HG03558 (cell line): ENCODE data around the gene SF3B1.
"Not testable (repeated sequence)": the region's sequence is repeated elsewhere in the genome, so short reads cannot be mapped to it uniquely, and the experiment has no call there.

Source experiments
- ATAC-seq: cut with Tn5 transposase; IDR thresholded peaks from one replicate; pipeline ENCODE4 v1.9.1; 2021; ENCODE audit warnings: moderate number of reproducible peaks; ENCODE audit not compliant: unreplicated experiment; ENCODE audit errors: extremely low read depth

SF3B1 gene

GRCh38 chr2:197434541-197435513, at the start of gene SF3B1:
Gene SF3B1, minus strand, starts transcription at chr2:197435028. Its CDS starts 29 bp downstream, at chr2:197434999.
- peak; percentile 76 for ATAC-seq

- ATAC-seq = not testable (repeated sequence)
Measured at GRCh38 chr2:197484248-197484647, 49.4 kb upstream of the SF3B1 start.

GRCh38 chr2:197480165-197481036, 45.6 kb upstream of the SF3B1 start:
- no peak for ATAC-seq

GRCh38 chr2:197477797-197478196, 43.0 kb upstream of the SF3B1 start:
- ATAC-seq = no peak

- ATAC-seq = no peak
Measured at GRCh38 chr2:197472166-197472565, 37.3 kb upstream of the SF3B1 start.

- no peak for ATAC-seq
Measured at GRCh38 chr2:197464175-197464574, 29.3 kb upstream of the SF3B1 start.

- no peak for ATAC-seq
Measured at GRCh38 chr2:197461057-197461456, 26.2 kb upstream of the SF3B1 start.

GRCh38 chr2:197460649-197461048, 25.8 kb upstream of the SF3B1 start:
- ATAC-seq = no peak

GRCh38 chr2:197455428-197455827, 20.6 kb upstream of the SF3B1 start:
- no peak for ATAC-seq

GRCh38 chr2:197454923-197455322, 20.1 kb upstream of the SF3B1 start:
- no peak for ATAC-seq

GRCh38 chr2:197453914-197454398, 19.1 kb upstream of the SF3B1 start:
- ATAC-seq = peak; percentile 9

GRCh38 chr2:197453123-197453913, 18.5 kb upstream of the SF3B1 start, which contains the start of gene COQ10B:
Gene COQ10B, plus strand, starts transcription at chr2:197453552. Its CDS starts 9 bp downstream, at chr2:197453561.
- peak; percentile 90 for ATAC-seq

GRCh38 chr2:197452754-197453122, 17.9 kb upstream of the SF3B1 start:
- no peak for ATAC-seq

GRCh38 chr2:197450935-197451358, 16.1 kb upstream of the SF3B1 start:
- ATAC-seq = not testable (repeated sequence)

GRCh38 chr2:197450465-197450864, 15.6 kb upstream of the SF3B1 start:
- ATAC-seq = no peak

GRCh38 chr2:197446844-197447243, 12.0 kb upstream of the SF3B1 start:
- ATAC-seq = no peak

GRCh38 chr2:197445746-197446145, 10.9 kb upstream of the SF3B1 start:
- no peak for ATAC-seq

GRCh38 chr2:197442857-197443256, 8.0 kb upstream of the SF3B1 start:
- ATAC-seq = no peak

- no peak for ATAC-seq
Measured at GRCh38 chr2:197437380-197437779, 2.6 kb upstream of the SF3B1 start.
